K562 (cell line): Measurements from ENCODE around the gene PRTN3. TPM values are rescaled to one million over a fixed set of nuclear protein-coding genes. Genes with fewer than 3 reads are reported as not detected.

Source experiments
- DIDO1 ChIP-seq: fragments of 450-650 bp; IDR thresholded peaks from 2 replicates; pipeline ENCODE4 v1.6.1; 2016; ENCODE audit warnings: low read depth, missing biosample characterization, missing genetic modification characterization
- ELF4 ChIP-seq: fragments of 450-650 bp; formaldehyde crosslinking; IDR thresholded peaks from 2 replicates; pipeline ENCODE4 v1.4.0; 2022; ENCODE audit warnings: missing genetic modification characterization
- FOXJ2 ChIP-seq: fragments of 200-800 bp; sonication (Bioruptor generic); IDR thresholded peaks from 2 replicates; pipeline ENCODE4 v1.6.1; 2016; ENCODE audit warnings: missing genetic modification characterization, missing compliant biosample characterization
- GATAD2A ChIP-seq: fragments of 450-650 bp; IDR thresholded peaks from 2 replicates; pipeline ENCODE4 v1.6.1; 2017
- HDAC6 ChIP-seq: IDR thresholded peaks from 2 replicates; pipeline ENCODE4 v1.6.1; 2012; ENCODE audit warnings: low read depth, mild to moderate bottlenecking, control low read depth, inconsistent platforms, low read length, moderate library complexity
- MCM3 ChIP-seq: fragments of 450-650 bp; IDR thresholded peaks from 2 replicates; pipeline ENCODE4 v1.6.1; 2016
- NFATC3 ChIP-seq: fragments of 450-650 bp; IDR thresholded peaks from 2 replicates; pipeline ENCODE4 v1.6.1; 2017; ENCODE audit warnings: mild to moderate bottlenecking
- SMAD4 ChIP-seq: fragments of 250-450 bp; sonication (Bioruptor Pico); conservative IDR thresholded peaks from 2 replicates; pipeline ENCODE4 v1.8.0; 2021; ENCODE audit warnings: inconsistent platforms, mild to moderate bottlenecking, moderate library complexity
- SP2 ChIP-seq: IDR thresholded peaks from 2 replicates; pipeline ENCODE4 v1.6.1; 2011; ENCODE audit warnings: mild to moderate bottlenecking, low read depth, low read length, moderate library complexity; ENCODE audit not compliant: poor library complexity, severe bottlenecking; ENCODE audit errors: extremely low read depth
- TEAD2 ChIP-seq: fragments of 450-650 bp; IDR thresholded peaks from 2 replicates; pipeline ENCODE4 v1.6.1; 2016; ENCODE audit warnings: missing genetic modification characterization, control low read depth, missing compliant biosample characterization
- THAP12 ChIP-seq: fragments of 250-450 bp; sonication (Bioruptor Pico); IDR thresholded peaks from 2 replicates; pipeline ENCODE4 v1.9.0; 2021; ENCODE audit warnings: mild to moderate bottlenecking, inconsistent platforms
- TSC22D4 ChIP-seq: fragments of 450-650 bp; IDR thresholded peaks from 2 replicates; pipeline ENCODE4 v1.6.1; 2016; ENCODE audit warnings: missing genetic modification characterization, missing biosample characterization, control low read depth
- ZBTB12 ChIP-seq: fragments of 250-450 bp; sonication (Bioruptor Pico); IDR thresholded peaks from 2 replicates; pipeline ENCODE4 v1.4.0; 2020
- ZNF140 ChIP-seq: fragments of 250-450 bp; sonication (Bioruptor Pico); IDR thresholded peaks from 2 replicates; pipeline ENCODE4 v1.8.0; 2021; ENCODE audit warnings: moderate library complexity, mild to moderate bottlenecking, inconsistent platforms
- ZNF146 ChIP-seq: IDR thresholded peaks from one replicate; pipeline ENCODE4 v1.6.1; 2018; ENCODE audit warnings: missing compliant biosample characterization; ENCODE audit not compliant: unreplicated experiment
- ZNF408 ChIP-seq: fragments of 250-450 bp; sonication (Bioruptor Pico); IDR thresholded peaks from 2 replicates; pipeline ENCODE4 v1.4.0; 2020; ENCODE audit warnings: low read depth, mild to moderate bottlenecking, moderate library complexity
- ZNF512 ChIP-seq: IDR thresholded peaks from 2 replicates; pipeline ENCODE4 v1.6.1; 2016; ENCODE audit warnings: missing genetic modification characterization, missing compliant biosample characterization
- polyA plus RNA-seq, 8 experiments: library from polyadenylated mRNA; depleted of rRNA in 4 of 8; stranded (reverse) in 5 of 8; unstranded in 3 of 8; fragments of >200 nt; fragmentation: Nextera tagmentation in 2 of 8; fragmentation: Illumina TruSeq in 1 of 8; extraction: Ambion mirVana in 2 of 8; extraction: Trizol in 1 of 8; gene quantifications; 2 replicates each; pipeline versions ENCODE4 v1.2.1 to v1.2.3, GENCODE V29; 2011 to 2014; ENCODE audit warnings: inconsistent platforms in 1 of 8, missing spikeins in 1 of 8
- total RNA-seq, 7 experiments: library from RNA; depleted of rRNA in 6 of 7; stranded (reverse); fragments of >200 nt in 6 of 7; fragmentation: Illumina TruSeq in 2 of 7; extraction: Trizol in 2 of 7; gene quantifications; 2 replicates each; pipeline versions ENCODE4 v1.2.1 to v1.2.3, GENCODE V29; 2011 to 2021; ENCODE audit warnings: low replicate concordance in 1 of 7
- TF ChIP-seq, protein P1 (sequence below): fragments of 450-650 bp; IDR thresholded peaks from 2 replicates; pipeline ENCODE4 v1.6.1; 2017; ENCODE audit warnings: mild to moderate bottlenecking, moderate library complexity

The PRTN3 gene
- total and polyA plus RNA-seq, 9 of the 15 experiments (the other 6 are each of a cell fraction or from before 2014, with no cell fraction given): 0.14 to 0.86 (median 0.43) TPM; not detected in 3

DNA sequence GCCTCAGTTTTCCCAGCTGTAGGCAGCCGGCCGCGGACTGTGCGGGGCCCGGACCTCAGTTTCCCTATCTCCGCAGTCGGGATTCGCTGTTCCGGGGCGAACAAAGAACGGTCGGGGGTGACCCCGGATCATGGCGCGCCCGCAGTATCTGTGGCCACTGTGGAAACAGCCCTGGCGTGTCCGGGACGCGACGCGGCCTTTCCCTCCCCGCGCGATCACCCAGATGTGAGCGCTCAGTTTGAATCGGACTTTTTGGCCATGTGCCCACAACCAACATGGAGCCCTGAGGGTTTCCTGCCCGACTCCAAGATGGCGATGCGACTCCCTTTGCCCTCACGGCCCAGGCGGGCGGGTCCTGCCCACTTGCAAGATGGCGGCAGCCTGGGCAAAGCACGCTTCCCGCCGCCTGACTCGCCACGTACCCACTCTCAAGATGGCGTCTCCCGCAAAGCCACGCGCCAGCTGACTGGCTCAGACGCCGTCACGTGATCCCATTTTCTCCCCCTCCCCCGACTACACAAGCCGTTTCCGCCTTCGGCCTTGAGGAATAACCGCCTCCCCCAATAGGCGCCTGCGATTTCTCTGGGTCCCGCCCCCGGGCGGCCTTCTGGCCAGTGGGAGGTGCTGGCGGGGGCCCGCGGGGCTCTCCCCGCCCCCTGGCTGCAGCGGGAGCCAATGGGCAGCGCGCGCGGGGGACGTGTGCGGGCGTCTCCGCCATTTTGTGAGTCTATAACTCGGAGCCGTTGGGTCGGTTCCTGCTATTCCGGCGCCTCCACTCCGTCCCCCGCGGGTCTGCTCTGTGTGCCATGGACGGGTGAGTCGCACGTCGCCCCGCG lies 43.9 kb upstream of the PRTN3 start, which contains the start of gene PTBP1 (continued):
- TF ChIP-seq THAP12 (CRISPR knock-in tag) (peak; percentile 29; the same call in 1 of the 2 replicates), TEAD2 (tag) (no peak), ZNF512 (tag) (no peak), ZNF408 (CRISPR knock-in tag) (no peak), ZBTB12 (CRISPR knock-in tag) (0 out of 2 replicates have a peak, but pooled peaks have one; percentile 16), FOXJ2 (tag) (0 out of 2 replicates have a peak, but pooled peaks have one; percentile 42), TSC22D4 (no peak), ELF4 (CRISPR knock-in tag) (peak; percentile 92), ZNF140 (CRISPR knock-in tag) (no peak), GATAD2A (peak; percentile 54; the same call in 1 of the 2 replicates), DIDO1 (tag) (peak; percentile 58; the same call in 1 of the 2 replicates), NFATC3 (no peak), SP2 (peak; percentile 91), HDAC6 (no peak), ZNF146 (CRISPR knock-in tag) (no peak), SMAD4 (CRISPR knock-in tag) (peak; percentile 77), MCM3 (no peak)
- TF ChIP-seq, protein P1, sequence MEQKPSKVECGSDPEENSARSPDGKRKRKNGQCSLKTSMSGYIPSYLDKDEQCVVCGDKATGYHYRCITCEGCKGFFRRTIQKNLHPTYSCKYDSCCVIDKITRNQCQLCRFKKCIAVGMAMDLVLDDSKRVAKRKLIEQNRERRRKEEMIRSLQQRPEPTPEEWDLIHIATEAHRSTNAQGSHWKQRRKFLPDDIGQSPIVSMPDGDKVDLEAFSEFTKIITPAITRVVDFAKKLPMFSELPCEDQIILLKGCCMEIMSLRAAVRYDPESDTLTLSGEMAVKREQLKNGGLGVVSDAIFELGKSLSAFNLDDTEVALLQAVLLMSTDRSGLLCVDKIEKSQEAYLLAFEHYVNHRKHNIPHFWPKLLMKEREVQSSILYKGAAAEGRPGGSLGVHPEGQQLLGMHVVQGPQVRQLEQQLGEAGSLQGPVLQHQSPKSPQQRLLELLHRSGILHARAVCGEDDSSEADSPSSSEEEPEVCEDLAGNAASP: no peak
